Endometrium (tissue), 2 donors: ENCODE data around the gene MYF6.

Source experiments
- FAIRE-seq: peaks from 2 replicates; lab custom pipeline; 2012; peaks lifted over from hg19 to GRCh38; lab: Jason Lieb, UNC
- donor health status: control.
- donor health status: control.

MYF6 gene

DNA sequence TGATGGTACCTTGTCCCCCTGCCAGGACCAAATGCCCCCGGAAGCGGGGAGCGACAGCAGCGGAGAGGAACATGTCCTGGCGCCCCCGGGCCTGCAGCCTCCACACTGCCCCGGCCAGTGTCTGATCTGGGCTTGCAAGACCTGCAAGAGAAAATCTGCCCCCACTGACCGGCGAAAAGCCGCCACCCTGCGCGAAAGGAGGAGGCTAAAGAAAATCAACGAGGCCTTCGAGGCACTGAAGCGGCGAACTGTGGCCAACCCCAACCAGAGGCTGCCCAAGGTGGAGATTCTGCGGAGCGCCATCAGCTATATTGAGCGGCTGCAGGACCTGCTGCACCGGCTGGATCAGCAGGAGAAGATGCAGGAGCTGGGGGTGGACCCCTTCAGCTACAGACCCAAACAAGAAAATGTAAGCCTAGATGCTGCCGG lies 410 bp downstream of the MYF6 start:
- no peak for FAIRE-seq

DNA sequence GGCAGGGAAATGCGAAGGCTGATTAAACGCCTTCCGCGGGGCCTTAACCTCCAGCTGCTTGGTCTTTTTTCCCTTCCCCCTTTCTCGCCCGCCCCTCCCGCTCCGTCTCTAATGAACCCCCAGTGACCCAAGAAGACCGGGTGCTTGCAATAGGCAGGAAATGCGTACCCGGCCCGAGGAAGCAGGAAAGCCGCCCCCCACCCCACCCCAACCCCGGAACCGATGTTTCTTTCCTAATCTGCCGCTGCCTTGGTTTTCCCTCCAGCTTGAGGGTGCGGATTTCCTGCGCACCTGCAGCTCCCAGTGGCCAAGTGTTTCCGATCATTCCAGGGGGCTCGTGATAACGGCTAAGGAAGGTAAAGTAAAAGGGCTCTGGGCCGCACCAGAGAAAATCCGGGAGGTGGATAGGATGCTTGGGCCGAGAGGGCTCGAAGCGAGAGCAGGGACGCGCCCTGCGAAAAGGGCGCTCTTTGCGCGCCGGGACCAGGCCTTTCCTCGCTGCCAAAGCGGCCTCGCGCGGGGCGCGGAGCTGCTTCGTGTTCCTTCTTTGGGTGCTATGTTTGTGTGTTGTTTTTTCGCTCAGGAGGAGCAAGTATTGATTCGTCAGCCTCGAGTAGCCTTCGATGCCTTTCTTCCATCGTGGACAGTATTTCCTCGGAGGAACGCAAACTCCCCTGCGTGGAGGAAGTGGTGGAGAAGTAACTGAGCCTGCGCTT lies 983 bp downstream of the MYF6 start:
- FAIRE-seq: no peak

GRCh38 chr12:80708975-80709328 lies 1.5 kb downstream of the MYF6 start:
- FAIRE-seq: no peak

GRCh38 chr12:80709811-80710726 lies 2.6 kb downstream of the MYF6 start:
- no peak for FAIRE-seq

GRCh38 chr12:80710727-80711449 lies 3.5 kb downstream of the MYF6 start:
- no peak for FAIRE-seq

DNA sequence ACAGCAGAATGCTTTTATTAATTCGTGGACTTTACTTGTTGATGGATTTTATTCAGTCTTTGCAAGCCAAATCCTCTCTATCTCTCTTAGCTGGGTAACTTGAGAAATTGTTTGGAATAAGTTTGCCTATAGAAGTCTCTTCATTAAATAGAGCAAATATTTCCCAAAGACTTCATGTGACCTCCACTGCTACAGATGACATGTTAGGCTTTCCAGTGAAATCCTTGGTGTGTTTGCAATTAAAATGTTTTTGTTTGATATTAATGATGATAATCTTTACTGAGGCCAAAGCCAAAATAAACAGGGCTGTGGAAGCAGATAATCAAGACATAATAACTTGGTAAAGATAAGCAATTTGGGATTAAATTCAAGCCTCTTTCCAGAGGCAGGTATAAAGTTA lies 4.4 kb downstream of the MYF6 start:
- no peak for FAIRE-seq

- no peak for FAIRE-seq
These were observed 5.4 kb downstream of the MYF6 start for GRCh38 chr12:80712866-80713265.

- no peak for FAIRE-seq
These were observed 6.0 kb downstream of the MYF6 start for GRCh38 chr12:80713419-80713818.

DNA sequence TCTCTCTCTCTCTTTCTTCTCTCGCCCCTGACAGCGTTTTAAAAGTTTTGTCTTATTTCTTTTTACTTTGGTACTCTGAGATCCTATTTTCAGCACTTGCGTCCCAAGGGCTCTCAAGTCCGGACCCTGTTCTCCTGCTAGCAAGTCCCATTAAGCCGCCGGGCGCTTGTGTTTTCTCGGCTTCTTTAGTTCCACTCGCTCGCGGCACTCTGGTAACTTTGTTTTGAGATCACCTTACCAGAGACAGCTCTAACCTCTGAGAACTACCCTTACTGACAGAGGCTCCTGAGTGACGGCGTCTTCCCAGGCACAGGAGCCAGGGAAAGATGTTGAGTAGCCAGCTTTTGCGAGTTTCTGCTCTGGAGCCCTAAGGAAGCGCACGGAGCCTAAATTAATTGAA lies 6.6 kb downstream of the MYF6 start:
- FAIRE-seq: no peak

GRCh38 chr12:80714846-80715245 lies 7.4 kb downstream of the MYF6 start:
- no peak for FAIRE-seq

DNA sequence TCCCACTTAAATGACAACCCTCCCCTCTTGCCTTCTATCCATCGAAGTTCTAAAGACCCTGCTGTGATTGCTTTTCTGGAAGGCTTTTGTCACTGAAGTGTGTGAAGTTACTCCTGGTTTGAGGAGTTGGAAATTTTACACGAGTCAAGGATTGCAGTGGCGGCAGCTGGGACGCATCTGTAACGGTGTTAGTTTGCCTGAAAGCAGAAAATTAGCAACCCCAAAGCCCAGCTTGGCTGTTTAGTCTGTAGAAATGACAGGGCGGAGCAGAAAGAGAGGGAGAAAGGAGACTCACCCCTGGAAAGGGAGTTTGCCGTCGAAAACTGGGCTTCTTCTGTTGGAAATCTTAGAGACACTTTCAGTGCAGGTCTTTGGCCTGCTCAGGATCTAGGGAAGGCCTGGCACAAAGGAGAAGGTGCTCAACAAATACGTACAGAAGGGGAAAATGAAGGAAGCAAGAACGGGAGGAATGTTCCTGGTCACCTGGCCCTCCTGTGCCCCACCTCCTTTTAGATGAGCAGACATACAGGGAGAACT lies 8.3 kb downstream of the MYF6 start:
- no peak for FAIRE-seq

DNA sequence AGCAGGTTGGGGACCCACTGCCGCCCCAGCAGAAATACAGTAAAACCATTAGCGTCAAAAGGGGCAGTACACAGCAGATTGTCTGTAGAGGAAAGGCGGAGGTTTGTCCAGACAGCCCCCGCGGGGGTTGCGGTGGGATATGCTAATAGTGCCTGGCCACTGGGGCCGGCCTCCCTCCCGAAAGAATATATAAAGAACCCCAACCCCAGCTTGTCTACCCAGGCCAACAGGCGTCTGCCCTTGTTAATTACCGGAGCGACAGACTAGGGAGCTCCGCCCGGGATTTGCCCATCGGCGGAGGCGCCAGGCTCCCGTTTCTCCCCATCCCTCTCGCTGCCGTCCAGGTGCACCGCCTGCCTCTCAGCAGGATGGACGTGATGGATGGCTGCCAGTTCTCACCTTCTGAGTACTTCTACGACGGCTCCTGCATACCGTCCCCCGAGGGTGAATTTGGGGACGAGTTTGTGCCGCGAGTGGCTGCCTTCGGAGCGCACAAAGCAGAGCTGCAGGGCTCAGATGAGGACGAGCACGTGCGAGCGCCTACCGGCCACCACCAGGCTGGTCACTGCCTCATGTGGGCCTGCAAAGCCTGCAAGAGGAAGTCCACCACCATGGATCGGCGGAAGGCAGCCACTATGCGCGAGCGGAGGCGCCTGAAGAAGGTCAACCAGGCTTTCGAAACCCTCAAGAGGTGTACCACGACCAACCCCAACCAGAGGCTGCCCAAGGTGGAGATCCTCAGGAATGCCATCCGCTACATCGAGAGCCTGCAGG lies 9.4 kb downstream of the MYF6 start, which contains the start of gene MYF5:
TSS of gene MYF5 (plus strand) at position 217 of the 774 bp plus-strand sequence. CDS start at position 369, 152 bp downstream.
- no peak for FAIRE-seq

- no peak for FAIRE-seq
These were observed 10.4 kb downstream of the MYF6 start for GRCh38 chr12:80717856-80718255.

DNA sequence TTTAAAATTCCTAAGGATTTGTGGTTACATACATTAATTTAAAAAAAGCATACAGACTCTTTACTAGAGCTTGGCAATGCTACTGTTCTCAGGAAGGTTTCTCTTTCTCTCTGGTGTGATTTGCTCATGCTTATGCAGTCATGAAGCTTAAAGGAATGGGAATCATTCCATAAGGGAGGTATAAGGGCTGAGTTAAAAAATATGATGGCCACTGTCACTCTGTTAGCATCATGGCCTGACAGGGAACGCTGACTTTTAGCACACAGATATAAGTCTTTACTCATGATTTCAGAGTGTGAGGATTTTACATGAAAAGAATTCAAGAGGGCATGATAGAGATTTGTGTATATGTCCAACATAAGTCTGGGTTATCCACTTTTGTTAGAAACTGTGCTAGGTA lies 13.1 kb downstream of the MYF6 start:
- FAIRE-seq: no peak

DNA sequence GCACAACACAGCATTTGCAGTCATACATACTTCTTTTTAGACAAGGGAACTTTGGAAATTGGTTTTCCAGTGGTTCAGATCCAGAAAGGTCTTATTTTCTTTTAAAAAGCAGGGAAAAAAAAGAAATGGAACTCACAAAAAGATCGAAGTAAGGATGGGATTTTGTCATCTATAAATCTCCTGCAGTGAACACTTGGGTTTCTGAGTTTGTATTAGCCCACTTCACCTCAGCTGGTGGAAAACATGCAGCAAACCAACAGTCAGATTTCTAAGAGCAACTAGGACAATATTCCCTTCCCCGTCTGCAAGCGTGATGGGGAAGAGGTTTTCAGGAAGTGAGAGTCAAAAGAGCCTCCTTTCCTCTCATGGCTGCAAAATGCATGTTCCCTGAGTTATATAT lies 13.9 kb downstream of the MYF6 start:
- no peak for FAIRE-seq

DNA sequence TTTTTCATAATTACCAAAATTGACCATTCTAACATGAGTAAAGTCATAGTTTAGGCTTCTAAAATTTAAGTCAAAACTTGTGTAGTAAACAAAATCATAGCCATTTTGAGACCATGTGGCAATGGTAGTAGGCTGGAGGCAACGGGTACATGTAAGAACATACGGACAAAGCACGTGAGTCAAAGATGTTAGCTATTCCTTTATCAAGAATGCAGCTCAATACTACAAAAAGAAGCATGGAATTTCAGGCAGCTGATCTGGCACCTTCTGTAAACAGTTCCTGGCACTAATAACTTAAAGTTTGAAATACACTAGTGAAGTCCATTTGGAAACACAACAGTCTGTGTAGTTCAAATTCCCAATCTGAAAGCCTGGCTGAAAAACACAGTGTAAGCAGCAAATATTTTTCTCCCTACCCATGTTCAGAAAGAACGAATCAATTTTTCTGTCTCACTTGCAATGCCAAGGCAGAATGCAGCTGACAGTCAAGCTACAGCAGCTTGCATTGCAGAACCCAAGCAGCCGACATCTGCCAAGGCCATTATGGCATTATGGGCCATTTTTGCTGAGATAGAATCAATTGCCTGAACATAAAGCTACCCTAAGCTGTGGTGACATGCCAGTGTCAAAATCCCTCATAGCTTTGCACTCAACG lies 38.5 kb downstream of the MYF6 start:
- no peak for FAIRE-seq

- no peak for FAIRE-seq
These were observed 40.4 kb downstream of the MYF6 start for GRCh38 chr12:80747800-80748199.

GRCh38 chr12:80749456-80749855 lies 42.0 kb downstream of the MYF6 start:
- no peak for FAIRE-seq

DNA sequence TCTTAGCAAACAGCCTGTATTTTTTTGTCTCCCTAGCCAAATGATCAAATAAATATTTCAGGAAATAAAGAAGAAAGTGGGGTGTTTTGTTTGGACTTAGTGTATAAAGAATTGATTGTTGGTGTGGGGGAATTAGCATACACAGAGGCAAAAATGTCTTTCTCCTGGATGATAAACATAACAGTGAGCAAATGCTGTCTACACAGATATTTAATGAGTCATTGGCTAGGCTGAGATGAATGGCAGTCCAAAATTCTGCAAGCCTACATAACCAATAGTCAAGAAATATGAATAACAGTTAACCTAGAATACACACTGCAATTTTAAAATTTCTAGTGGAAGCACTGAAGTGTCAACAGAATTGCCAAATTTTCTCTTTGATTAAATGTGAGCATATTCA lies 45.0 kb downstream of the MYF6 start:
- no peak for FAIRE-seq

DNA sequence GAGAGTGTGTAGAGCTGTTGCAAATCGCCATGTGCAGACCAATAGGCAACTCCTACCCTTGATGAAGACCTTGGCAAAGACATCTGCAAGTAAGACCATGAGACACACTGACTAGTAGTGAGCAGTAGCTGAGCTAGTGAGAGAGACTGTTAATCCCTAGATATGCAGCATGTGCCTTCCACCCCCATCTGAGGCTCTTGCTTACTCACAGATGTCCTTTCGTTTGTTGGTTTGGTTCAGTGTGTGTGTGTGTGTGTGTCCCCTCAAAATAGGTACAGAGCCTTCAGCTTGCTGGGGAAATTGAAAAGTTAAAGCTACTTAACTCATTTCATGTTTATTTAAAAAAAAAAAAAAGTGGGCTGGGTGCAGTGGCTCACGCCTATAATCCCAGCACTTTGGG lies 46.8 kb downstream of the MYF6 start:
- FAIRE-seq: no peak

- no peak for FAIRE-seq
These were observed 49.4 kb downstream of the MYF6 start for GRCh38 chr12:80756875-80757274.
